GM19463 (cell line): ENCODE results near the gene PIGR.

ENCODE experiments used
- ATAC-seq: cut with Tn5 transposase; IDR thresholded peaks from one replicate; pipeline ENCODE4 v1.9.1; 2021; ENCODE audit warnings: mild to moderate bottlenecking, moderate library complexity; ENCODE audit not compliant: unreplicated experiment

PIGR gene

DNA sequence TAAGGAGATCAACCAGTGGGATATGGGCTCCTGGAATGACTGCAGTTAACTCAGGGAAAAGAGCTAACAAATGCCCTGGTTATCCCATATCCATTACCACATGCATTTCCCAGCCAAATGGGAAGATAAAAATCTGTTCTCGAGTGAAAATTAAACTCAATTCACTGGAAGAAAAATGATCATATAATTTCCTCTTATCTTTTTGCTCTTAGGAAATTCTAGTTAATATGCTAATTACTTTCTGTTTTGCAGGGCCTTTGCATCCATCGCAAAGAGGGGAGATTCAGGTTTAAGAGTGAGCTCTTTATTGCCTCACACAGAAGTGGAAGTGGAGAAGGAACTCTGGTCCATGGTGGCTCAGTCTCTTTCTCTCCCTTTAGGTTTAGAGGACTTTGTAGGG, 52.9 kb downstream of the PIGR start:
- ATAC-seq, result no peak

- no peak for ATAC-seq
These were observed 53.8 kb downstream of the PIGR start for GRCh38 chr1:206892351-206892984.

GRCh38 chr1:206891412-206891811, 54.9 kb downstream of the PIGR start:
- no peak for ATAC-seq

DNA sequence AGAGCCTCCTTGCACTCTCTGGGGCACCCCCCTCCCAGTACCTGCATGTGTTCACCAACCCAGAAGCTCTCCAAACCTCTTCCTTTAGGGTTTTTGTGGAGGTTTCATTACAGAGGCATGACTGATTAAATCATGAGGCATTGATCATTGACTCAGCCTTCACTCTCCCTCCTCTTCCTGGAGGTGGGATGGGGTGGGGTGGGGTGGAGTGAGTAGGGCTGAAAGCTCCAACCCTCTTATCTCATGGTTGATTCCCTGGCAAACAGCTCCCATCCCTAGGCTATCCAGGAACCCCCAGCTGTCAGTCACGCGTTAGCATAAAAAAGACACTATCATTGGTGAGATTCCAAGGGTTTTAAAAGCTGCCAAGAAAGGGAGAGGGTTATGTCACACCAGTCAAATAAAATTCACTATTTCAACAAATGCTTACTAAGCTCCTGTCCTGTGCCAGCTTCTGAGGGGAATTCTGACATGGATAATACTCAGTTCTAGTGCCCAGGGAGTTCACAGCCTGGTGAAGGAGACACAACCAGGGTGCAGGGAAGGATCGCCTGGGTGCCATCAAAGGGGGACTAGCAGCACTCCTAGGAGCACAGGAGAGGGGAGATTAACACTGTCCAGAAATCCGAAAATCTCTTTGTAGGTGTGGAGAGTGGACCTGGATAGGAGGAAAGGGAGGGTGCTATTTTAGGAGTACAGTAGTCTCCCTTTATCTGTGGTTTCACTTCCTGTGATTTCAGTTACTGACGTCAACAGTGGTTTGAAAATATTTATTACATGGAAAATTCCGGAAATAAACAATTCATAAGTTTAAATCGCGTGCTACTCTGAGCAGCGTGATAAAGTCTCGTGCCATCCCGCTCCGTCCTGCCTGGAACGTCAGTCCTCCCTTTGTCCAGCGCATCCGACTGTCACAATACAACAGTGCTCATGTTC, 55.9 kb downstream of the PIGR start:
- ATAC-seq, result no peak

GRCh38 chr1:206887701-206888100, 58.6 kb downstream of the PIGR start:
- ATAC-seq, result no peak

GRCh38 chr1:206886831-206887230, 59.4 kb downstream of the PIGR start:
- no peak for ATAC-seq

GRCh38 chr1:206885341-206886060, 60.8 kb downstream of the PIGR start:
- no peak for ATAC-seq

DNA sequence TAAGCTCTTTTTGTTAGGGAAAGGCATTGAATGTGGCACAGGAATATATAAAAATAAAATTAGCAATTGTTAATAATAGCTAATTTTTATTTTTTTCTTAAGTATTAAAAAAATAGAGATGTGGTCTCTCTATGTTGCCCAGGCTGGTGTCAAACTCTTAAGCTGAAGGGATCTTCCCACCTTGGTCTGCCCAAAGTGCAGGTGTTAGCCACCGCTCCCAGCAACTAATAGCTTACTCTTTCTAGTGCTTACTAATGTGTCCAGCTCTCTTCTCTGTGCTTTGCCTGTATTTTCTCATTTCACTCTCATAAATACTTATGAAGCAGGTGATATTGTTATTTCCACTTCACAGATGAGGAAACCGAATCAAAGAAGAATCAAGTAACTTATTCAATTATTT, 62.4 kb downstream of the PIGR start:
- no peak for ATAC-seq

DNA sequence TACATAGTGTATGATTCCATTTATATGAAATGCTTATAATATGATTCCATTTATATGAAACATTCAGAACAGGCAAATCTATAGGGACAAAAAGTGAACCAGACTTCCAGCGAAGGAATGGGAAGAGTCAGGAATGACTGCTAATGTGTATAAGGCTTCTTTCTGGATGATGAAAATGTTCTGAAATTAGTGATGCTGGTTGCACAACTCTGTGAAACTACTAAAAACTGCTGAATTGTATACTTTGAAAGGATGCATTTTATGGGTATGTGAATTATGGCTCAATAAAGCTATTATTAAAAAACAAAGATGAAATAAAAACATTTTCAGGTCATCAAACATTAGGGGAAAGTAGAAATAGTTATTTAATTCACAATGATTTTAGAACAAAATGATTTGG, 63.1 kb downstream of the PIGR start:
- ATAC-seq, result no peak

DNA sequence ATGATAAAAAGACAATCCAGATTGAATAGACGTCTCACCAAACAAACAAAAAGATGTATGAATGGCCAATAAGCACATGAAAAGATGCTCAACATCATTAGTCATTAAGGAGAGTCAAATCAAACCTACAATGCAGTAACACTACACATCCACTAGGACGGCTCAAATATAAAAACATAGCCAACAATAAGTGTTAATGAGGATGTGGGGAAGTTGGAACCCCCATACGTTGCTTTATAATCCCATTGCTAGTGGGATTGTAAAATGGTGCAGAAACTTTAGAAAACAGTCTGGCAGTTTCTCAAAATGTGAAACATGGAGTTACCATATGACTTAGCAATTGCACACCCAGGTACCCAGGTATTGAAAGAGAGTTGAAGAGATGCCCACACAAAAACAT, 63.7 kb downstream of the PIGR start:
- ATAC-seq, result no peak

DNA sequence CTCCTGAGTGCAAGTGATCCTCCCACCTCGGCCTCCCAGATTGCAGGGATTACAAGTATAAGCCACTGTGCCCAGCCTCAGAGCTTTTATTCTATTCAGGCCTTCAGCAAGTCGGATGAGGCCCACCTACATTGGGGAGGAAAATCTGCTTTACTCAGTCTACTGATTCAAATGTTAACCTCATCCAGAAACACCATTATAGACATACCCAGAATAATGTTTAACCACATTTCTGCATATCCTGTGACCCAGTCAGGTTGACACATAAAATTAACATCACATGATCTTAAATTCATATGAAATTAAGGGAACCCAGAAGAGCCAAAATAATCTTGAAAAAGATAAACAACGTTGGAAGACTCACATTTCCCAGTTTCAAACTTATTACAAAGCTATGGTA, 66.0 kb downstream of the PIGR start:
- ATAC-seq, result no peak
